ENCODE measurements around the gene SKAP1.
"Not testable (repeated sequence)": the region's sequence is repeated elsewhere in the genome, so short reads cannot be mapped to it uniquely, and the experiment has no call there.

The SKAP1 gene

GRCh38 chr17:48363161-48363560, 66.9 kb downstream of the SKAP1 start:
- no peak for DNase-seq

DNA sequence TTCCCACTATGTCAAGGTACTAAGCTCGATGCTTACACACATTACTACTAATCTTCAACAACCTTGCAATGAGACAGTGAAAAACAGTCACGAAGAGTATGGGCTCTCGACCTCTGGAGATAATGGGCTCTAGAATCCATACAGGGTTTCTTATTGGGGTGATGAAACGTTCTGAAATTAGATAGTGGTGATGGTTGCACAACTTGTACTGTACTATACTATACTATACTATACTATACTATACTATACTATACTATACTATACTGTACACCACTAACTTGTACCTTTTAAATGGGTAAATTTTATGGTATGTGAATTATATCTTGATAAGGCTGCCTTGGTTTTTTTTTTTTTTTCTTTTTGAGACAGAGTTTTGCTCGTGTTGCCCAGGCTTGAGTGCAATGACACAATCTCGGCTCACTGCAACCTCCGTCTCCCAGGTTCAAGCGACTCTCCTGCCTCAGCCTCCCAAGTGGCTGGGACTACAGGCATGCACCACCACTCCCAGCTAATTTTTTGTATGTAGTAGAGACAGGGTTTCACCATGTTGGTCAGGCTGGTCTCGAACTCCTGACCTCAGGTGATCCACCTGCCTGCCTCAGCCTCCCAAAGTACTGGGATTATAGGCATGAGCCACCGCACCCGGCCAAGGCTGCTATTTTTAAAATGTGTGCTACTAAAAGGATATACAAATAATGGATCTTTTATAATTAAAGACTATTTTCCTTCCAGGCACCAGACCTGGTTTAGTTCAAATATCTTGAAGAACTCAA, 69.0 kb downstream of the SKAP1 start:
- DNase-seq = not testable (repeated sequence)

DNA sequence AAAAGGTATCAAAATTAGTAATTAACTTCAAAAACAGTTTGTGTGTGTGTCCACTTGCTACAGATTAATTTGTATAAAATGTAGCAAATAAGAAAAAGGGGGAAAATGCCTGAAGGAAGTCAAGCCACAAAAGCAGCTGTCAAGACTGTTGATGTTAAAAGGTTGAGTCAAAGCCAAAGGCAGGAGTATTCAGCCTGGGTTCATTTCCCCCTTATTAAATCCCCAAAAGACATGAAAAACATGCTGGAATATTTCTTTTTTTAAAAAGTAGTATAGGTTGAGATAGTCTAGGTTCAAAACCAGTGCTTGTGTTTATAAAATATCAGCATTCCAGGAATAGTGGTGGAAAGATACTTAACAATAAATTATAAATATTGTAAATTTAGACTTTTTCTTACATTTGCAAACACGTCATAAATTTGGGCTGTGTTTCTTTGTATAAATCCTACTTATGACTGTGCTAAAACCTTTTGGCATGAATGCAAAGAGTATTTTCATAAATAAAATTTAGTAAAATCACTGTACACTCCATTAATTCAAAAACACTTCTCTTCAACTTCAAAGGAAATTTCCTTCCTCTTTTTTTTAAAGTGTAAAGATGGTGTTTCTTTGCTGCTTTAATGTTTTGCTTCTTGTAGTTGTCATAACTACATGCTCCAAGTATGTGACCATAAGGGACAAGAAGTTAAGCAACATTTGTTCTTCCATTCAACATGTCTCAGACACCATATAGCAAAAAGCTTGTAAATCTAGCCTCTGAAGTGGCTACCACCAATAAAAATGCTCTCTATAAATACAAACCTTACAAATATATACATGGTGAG, 72.0 kb downstream of the SKAP1 start:
- DNase-seq = no peak

- no peak for DNase-seq
These were observed 73.1 kb downstream of the SKAP1 start for GRCh38 chr17:48356866-48357265.

DNA sequence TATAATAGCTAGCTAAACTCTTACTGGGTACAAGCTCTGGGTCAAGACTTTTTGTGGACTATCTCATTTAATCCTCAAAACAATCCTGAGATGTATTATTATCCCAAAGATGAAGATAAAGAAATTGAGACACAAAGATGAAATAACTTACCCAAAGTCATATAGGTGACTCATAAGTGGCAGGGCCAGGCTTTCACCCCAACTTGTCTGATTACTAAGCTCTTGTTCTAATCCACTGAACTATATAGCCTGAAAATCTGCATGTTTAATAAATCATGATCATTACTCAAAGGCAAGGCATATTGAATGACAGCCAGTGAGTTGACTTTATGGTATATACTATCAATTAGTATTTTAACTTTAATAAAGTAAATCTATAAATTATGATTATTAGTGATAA, 77.4 kb downstream of the SKAP1 start:
- peak; percentile 19 for DNase-seq

GRCh38 chr17:48351911-48352332, 78.1 kb downstream of the SKAP1 start:
- DNase-seq = no peak

GRCh38 chr17:48348352-48348751, 81.7 kb downstream of the SKAP1 start:
- DNase-seq = no peak

GRCh38 chr17:48347177-48347576, 82.8 kb downstream of the SKAP1 start:
- no peak for DNase-seq

- no peak for DNase-seq
These were observed 85.8 kb downstream of the SKAP1 start for GRCh38 chr17:48344251-48344650.

- DNase-seq = no peak
These were observed 89.1 kb downstream of the SKAP1 start for GRCh38 chr17:48340916-48341315.

DNA sequence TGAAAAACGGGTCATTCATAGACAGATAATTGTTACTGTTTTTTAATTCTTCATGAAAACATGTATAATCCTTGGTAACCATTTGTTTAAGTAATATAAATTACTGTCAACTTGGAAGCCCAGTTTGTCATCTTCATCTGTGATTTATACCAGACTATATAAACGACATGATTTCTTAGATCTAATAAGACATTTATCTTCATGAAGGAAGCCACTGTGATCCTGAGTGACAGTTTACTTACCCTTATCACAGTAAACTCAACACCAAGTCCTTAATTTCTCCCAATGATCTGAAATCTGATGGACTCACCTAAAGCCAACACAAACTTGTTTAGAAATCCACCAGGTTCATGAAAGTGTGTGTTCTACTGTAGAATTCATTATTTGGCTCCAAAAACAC, 91.3 kb downstream of the SKAP1 start:
- no peak for DNase-seq

DNA sequence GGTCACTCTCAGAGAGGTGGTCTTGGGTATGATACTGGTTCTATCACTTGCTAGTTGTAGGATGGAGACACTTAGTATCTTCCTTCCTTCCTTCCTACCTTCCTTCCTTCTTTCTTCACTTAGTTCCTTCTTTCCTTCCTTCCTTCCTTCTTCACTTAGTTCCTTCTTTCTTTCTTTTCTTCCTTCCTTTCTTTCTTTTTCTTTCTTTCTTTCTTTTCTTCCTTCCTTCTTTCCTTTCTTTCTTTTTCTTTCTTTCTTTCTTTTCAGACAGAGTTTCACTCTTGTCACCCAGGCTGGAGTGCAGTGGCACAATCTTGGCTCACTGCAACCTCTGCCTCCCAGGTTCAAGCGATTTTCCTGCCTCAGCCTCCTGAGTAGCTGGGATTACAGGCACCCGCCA, 92.1 kb downstream of the SKAP1 start:
- not testable (repeated sequence) for DNase-seq

GRCh38 chr17:48336986-48337385, 93.0 kb downstream of the SKAP1 start:
- DNase-seq = no peak

GRCh38 chr17:48335858-48336500, 94.0 kb downstream of the SKAP1 start:
- no peak for DNase-seq

DNA sequence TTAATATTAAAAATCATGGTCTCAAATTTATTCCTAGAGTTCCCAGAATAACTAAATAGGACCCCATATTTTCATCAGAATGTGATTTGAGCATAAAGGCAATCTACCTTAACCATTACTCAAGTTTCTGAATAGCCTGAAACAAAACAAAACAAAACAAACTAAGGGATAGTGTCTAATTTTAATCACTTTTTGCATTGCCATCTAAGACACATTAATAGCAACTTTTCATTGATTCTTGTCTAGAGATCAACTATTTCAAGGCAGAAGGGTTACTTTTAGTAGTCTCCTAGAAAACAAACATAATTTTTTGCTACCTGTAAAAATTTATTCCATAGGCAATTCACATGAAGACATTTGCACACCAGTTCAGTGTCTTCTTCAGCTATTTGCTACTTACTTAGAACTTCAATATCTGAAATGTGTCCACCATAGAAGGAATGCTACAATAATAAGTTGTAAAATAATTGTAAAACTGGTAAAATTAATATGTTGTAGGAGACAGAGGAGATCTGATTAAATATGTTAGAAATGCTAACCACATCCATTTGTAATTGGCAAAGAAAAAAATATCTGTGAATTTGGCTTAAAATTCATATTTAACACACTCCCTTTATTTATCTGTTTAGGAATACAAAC, 94.7 kb downstream of the SKAP1 start:
- no peak for DNase-seq

GRCh38 chr17:48333034-48333530, 96.9 kb downstream of the SKAP1 start:
- DNase-seq = no peak

- DNase-seq = no peak
These were observed 99.1 kb downstream of the SKAP1 start for GRCh38 chr17:48330887-48331286.

DNA sequence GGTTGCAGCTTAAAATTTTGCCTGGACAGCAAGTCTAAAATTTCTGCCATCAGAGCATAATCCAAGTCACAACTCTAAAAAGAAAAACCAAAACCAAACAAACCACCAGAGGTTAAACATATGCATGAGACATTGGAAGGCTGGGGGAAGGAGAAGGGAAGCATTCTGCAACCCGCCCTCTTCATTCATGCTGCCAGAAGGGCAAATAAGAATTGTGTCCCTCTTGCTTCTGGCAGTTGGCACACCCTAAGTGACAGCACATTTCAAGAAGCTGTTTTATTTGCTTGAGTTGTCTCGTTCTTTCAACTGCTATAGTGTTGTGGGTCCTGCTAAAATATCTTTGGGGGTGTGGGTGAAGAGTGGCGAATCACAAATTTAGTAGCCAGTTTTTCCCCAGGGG, 99.6 kb downstream of the SKAP1 start:
- no peak for DNase-seq

- DNase-seq = no peak
These were observed 101.6 kb downstream of the SKAP1 start for GRCh38 chr17:48328457-48328856.

DNA sequence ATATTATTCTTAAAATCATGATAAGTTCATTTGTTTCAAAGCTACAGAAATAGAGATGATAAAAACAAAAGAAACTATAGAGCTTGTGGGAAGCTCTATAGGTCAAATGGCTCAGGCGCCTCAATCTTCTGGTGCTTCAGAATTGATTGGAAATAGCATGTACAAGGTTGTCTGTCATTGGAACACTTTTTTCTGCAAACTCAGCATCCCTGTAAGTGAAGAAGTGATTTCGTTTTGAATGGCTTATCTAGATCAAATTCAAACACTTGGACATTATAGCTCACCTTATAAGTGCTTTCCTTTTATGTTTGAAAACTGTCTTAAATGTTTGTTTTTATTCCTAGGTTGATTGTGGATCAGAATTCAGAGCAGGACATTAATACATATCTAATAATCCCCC, 103.7 kb downstream of the SKAP1 start:
- no peak for DNase-seq

GRCh38 chr17:48322060-48322459, 108.0 kb downstream of the SKAP1 start:
- no peak for DNase-seq

- DNase-seq = no peak
These were observed 112.3 kb downstream of the SKAP1 start for GRCh38 chr17:48317732-48318131.

GRCh38 chr17:48314716-48315115, 115.3 kb downstream of the SKAP1 start:
- no peak for DNase-seq

Data from stimulated activated CD4-positive, alpha-beta T cell treated with anti-CD3 and anti-CD28 coated beads, Interleukin-15, amount 100 ng/mL, for 24 hours (primary cell).